Astrocyte of the spinal cord (primary cell): ENCODE measurements around the gene IRF2BPL.

ENCODE experiments used
- DNase-seq: peaks from one replicate; pipeline ENCODE4 v3.0.0; 2011; ENCODE audit warnings: low read depth, low spot score
- H3K4me3 ChIP-seq: 2 replicates; pipeline ENCODE4 v1.5.1; 2011; ENCODE audit warnings: low read depth, mild to moderate bottlenecking, low read length, moderate library complexity
- CTCF ChIP-seq: IDR thresholded peaks from 2 replicates; pipeline ENCODE4 v1.5.1; 2012; ENCODE audit warnings: low read depth, mild to moderate bottlenecking, low read length, inconsistent platforms
- in situ Hi-C: cut with HindIII; loops from 2 replicates; pipeline ENCODE4 v1.10.0; 2017; ENCODE audit warnings: low sequenced_read_pairs

IRF2BPL gene

GRCh38 chr14:77002889-77003288 lies 25.6 kb downstream of the IRF2BPL start:
- DNase-seq, result no peak
- no peak overlapping the region for H3K4me3 ChIP-seq
- in situ Hi-C loops, result no loop called here
- TF ChIP-seq CTCF, result no peak

- no peak for TF ChIP-seq CTCF
- no peak for DNase-seq
- H3K4me3 ChIP-seq, result no peak overlapping the region
- in situ Hi-C loops, result no loop called here
These were observed 26.2 kb downstream of the IRF2BPL start for GRCh38 chr14:77002335-77002734.

- no peak for TF ChIP-seq CTCF
- DNase-seq, result peak; percentile 40
- H3K4me3 ChIP-seq, result no peak overlapping the region
- in situ Hi-C loops, result no loop called here
These were observed 27.9 kb downstream of the IRF2BPL start for GRCh38 chr14:77000340-77001270.

- in situ Hi-C loops, result no loop called here
- no peak for TF ChIP-seq CTCF
These were observed 29.6 kb downstream of the IRF2BPL start for GRCh38 chr14:76998910-76999309.

GRCh38 chr14:76997257-76997970 lies 31.1 kb downstream of the IRF2BPL start:
- H3K4me3 ChIP-seq, result no peak overlapping the region
- in situ Hi-C loops, result no loop called here
- no peak for TF ChIP-seq CTCF
- no peak for DNase-seq

More at GRCh38 chr14:76998910-76999309, 29.6 kb downstream of the IRF2BPL start:
- DNase-seq, result no peak
- H3K4me3 ChIP-seq, result no peak overlapping the region

- TF ChIP-seq CTCF, result no peak
- no peak overlapping the region for H3K4me3 ChIP-seq
- in situ Hi-C loops, result no loop called here
- DNase-seq, result no peak
These were observed 31.9 kb downstream of the IRF2BPL start for GRCh38 chr14:76996563-76997146.
